Skin of body (tissue), 2 donors: ENCODE measurements around the gene KTN1. TPM values are rescaled to one million over a fixed set of nuclear protein-coding genes. Genes with fewer than 3 reads are reported as not detected.

Experiments
- DNase-seq: peaks from one replicate; lab custom pipeline; 2025; lab: John Stamatoyannopoulos, UW
- total RNA-seq: library from RNA; depleted of rRNA; stranded (reverse); fragments of >200 nt; gene quantifications from one replicate; pipeline ENCODE4 v1.2.3, GENCODE V29; 2014

The KTN1 gene
- total RNA-seq, 1 donor from 2014 or later = 133 TPM

GRCh38 chr14:55571125-55571889 is 8.7 kb upstream of the KTN1 start:
- no peak for DNase-seq

GRCh38 chr14:55572578-55572977 is 7.4 kb upstream of the KTN1 start:
- no peak for DNase-seq

- no peak for DNase-seq
Observed at GRCh38 chr14:55574988-55575387, 5.0 kb upstream of the KTN1 start.

GRCh38 chr14:55577229-55577628 is 2.8 kb upstream of the KTN1 start:
- no peak for DNase-seq

- no peak for DNase-seq
Observed at GRCh38 chr14:55578511-55578910, 1.5 kb upstream of the KTN1 start.

- no peak for DNase-seq
Observed at GRCh38 chr14:55580470-55581341, 699 bp downstream of the KTN1 start.

- peak; percentile 15 for DNase-seq
Observed at GRCh38 chr14:55581342-55581771, 1.4 kb downstream of the KTN1 start.

GRCh38 chr14:55582746-55583145 is 2.7 kb downstream of the KTN1 start:
- DNase-seq = no peak

- DNase-seq = no peak
Observed at GRCh38 chr14:55583942-55584468, 4.0 kb downstream of the KTN1 start.

- DNase-seq = no peak
Observed at GRCh38 chr14:55585854-55586253, 5.8 kb downstream of the KTN1 start.

GRCh38 chr14:55586411-55586810 is 6.4 kb downstream of the KTN1 start:
- no peak for DNase-seq

GRCh38 chr14:55587847-55588246 is 7.8 kb downstream of the KTN1 start:
- DNase-seq = no peak

- no peak for DNase-seq
Observed at GRCh38 chr14:55588259-55588699, 8.3 kb downstream of the KTN1 start.

GRCh38 chr14:55589171-55589570 is 9.2 kb downstream of the KTN1 start:
- DNase-seq = no peak

- no peak for DNase-seq
Observed at GRCh38 chr14:55592436-55592835, 12.4 kb downstream of the KTN1 start.

GRCh38 chr14:55593698-55594097 is 13.7 kb downstream of the KTN1 start:
- no peak for DNase-seq

GRCh38 chr14:55599250-55599879 is 19.4 kb downstream of the KTN1 start:
- DNase-seq = no peak

GRCh38 chr14:55600784-55601561 is 21.0 kb downstream of the KTN1 start:
- no peak for DNase-seq

GRCh38 chr14:55603401-55603953 is 23.5 kb downstream of the KTN1 start:
- no peak for DNase-seq

GRCh38 chr14:55604488-55604887 is 24.5 kb downstream of the KTN1 start:
- DNase-seq = no peak
